ENCODE measurements around the gene SEC14L3.

Gene SEC14L3

GRCh38 chr22:30471616-30472318, at the start of gene SEC14L3:
Gene SEC14L3 (minus strand): TSS chr22:30472017. CDS start chr22:30471958, 59 bp downstream.
- no peak for DNase-seq

- DNase-seq, result no peak
Observed at GRCh38 chr22:30519842-30520425, 48.1 kb upstream of the SEC14L3 start.

- DNase-seq, result no peak
Observed at GRCh38 chr22:30516731-30517130, 44.9 kb upstream of the SEC14L3 start.

GRCh38 chr22:30516273-30516672, 44.5 kb upstream of the SEC14L3 start:
- no peak for DNase-seq

- DNase-seq, result no peak
Observed at GRCh38 chr22:30514252-30514651, 42.4 kb upstream of the SEC14L3 start.

GRCh38 chr22:30513462-30513861, 41.6 kb upstream of the SEC14L3 start:
- no peak for DNase-seq

- DNase-seq, result no peak
Observed at GRCh38 chr22:30511911-30512310, 40.1 kb upstream of the SEC14L3 start.

GRCh38 chr22:30511109-30511508, 39.3 kb upstream of the SEC14L3 start:
- no peak for DNase-seq

GRCh38 chr22:30508216-30508615, 36.4 kb upstream of the SEC14L3 start:
- DNase-seq, result no peak

- no peak for DNase-seq
Observed at GRCh38 chr22:30507670-30508069, 35.9 kb upstream of the SEC14L3 start.

- DNase-seq, result no peak
Observed at GRCh38 chr22:30506507-30506968, 34.7 kb upstream of the SEC14L3 start.

GRCh38 chr22:30503551-30503950, 31.7 kb upstream of the SEC14L3 start:
- no peak for DNase-seq

- DNase-seq, result no peak
Observed at GRCh38 chr22:30502911-30503310, 31.1 kb upstream of the SEC14L3 start.

- no peak for DNase-seq
Observed at GRCh38 chr22:30502153-30502552, 30.3 kb upstream of the SEC14L3 start.

GRCh38 chr22:30500628-30501027, 28.8 kb upstream of the SEC14L3 start:
- DNase-seq, result no peak

GRCh38 chr22:30497466-30498150, 25.8 kb upstream of the SEC14L3 start:
- no peak for DNase-seq

- no peak for DNase-seq
Observed at GRCh38 chr22:30495041-30495784, 23.4 kb upstream of the SEC14L3 start.

GRCh38 chr22:30492144-30492543, 20.3 kb upstream of the SEC14L3 start:
- no peak for DNase-seq

GRCh38 chr22:30491381-30491780, 19.6 kb upstream of the SEC14L3 start:
- DNase-seq, result no peak

- no peak for DNase-seq
Observed at GRCh38 chr22:30490399-30490798, 18.6 kb upstream of the SEC14L3 start.

- DNase-seq, result no peak
Observed at GRCh38 chr22:30488121-30488520, 16.3 kb upstream of the SEC14L3 start.

- DNase-seq, result no peak
Observed at GRCh38 chr22:30486661-30487115, 14.9 kb upstream of the SEC14L3 start.

GRCh38 chr22:30486118-30486517, 14.3 kb upstream of the SEC14L3 start:
- no peak for DNase-seq

Measured in NCI-H1694 treated with DMSO at 0.1 percent for 48 hours (cell line).